Upper lobe of left lung (tissue), 4 donors: ENCODE results near the gene SLC26A9.

ENCODE experiments used
- POLR2A ChIP-seq, 4 donors: fragments of 450-650 bp; IDR thresholded peaks; one replicate each; pipeline ENCODE4 v1.5.1; 2016 to 2017; ENCODE audit warnings: antibody characterized with exemption in 4 of 4, mild to moderate bottlenecking in 2 of 4
- TF ChIP-seq, protein P1 (sequence below), 6 experiments: fragments of 450-650 bp in 4 of 6; fragments of 200-600 bp in 2 of 6; sonication (generic) in 2 of 6; IDR thresholded peaks; one replicate each; pipeline ENCODE4 v1.5.1; 2016 to 2019; ENCODE audit warnings: antibody characterized with exemption in 6 of 6

DNA sequence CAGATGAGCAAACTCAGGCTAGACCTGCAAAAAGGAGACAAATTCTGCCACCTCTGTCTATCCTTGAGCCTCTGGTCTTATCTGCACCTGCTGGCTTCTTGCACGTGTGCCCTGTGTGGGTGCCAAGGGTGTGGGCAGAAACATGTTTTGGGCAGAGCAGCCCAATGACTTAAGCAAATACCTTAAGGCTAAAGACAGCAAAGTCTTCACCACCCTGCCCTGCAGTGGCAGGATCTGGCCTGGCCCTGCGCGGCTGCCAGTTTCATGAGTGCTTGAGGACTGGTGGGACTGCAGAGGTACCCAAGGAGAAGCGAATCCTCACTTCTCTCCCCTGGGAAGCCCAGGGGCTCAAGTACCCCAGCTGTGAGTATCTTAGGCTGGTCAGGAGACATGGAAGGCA is 3.8 kb upstream of the SLC26A9 start:
- TF ChIP-seq POLR2A (IDR thresholded peaks at IDR 0.05) = no peak
- TF ChIP-seq, protein P1, sequence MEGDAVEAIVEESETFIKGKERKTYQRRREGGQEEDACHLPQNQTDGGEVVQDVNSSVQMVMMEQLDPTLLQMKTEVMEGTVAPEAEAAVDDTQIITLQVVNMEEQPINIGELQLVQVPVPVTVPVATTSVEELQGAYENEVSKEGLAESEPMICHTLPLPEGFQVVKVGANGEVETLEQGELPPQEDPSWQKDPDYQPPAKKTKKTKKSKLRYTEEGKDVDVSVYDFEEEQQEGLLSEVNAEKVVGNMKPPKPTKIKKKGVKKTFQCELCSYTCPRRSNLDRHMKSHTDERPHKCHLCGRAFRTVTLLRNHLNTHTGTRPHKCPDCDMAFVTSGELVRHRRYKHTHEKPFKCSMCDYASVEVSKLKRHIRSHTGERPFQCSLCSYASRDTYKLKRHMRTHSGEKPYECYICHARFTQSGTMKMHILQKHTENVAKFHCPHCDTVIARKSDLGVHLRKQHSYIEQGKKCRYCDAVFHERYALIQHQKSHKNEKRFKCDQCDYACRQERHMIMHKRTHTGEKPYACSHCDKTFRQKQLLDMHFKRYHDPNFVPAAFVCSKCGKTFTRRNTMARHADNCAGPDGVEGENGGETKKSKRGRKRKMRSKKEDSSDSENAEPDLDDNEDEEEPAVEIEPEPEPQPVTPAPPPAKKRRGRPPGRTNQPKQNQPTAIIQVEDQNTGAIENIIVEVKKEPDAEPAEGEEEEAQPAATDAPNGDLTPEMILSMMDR (IDR thresholded peaks at IDR 0.05) = no peak
